ENCODE measurements around the gene GNGT2.
A peak's percentile ranks its signal among the peaks of the same experiment; 100 is the strongest.

Gene GNGT2

GRCh38 chr17:49229076-49229804 is 18.9 kb upstream of the GNGT2 start:
- no peak for DNase-seq

GRCh38 chr17:49227436-49228261 is 17.3 kb upstream of the GNGT2 start:
- DNase-seq, result peak; percentile 6

DNA sequence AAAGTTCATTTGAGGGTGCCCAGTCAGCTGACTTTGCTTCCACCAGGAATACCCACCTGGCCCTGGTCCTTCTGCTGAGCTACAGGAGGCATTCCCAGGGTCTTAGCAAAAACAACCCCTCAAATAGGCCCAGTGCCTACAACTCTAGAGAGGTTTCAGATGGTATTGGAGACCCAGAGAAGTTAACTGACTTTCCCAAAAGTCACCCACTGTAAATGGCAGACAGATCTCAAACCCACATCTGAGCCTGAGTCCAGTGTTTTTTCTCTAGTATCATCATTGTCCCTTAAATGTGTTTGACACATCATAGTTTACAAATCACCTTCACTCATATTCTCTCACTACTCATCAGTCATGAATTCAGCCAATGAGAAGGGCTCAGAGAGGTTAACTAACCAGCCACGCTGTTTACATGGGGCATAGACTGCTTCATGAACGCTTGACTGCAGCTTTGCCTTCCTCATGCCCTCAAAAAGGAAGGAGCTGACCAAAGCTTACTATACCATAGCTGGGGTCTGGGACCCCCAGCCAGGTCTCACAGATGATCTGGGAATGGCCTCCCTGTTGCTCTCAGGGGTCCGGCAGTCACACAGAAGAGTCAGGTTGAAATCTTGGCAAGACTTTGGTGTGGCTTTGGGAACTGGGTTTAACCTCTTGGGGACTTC is 16.5 kb upstream of the GNGT2 start:
- no peak for DNase-seq

DNA sequence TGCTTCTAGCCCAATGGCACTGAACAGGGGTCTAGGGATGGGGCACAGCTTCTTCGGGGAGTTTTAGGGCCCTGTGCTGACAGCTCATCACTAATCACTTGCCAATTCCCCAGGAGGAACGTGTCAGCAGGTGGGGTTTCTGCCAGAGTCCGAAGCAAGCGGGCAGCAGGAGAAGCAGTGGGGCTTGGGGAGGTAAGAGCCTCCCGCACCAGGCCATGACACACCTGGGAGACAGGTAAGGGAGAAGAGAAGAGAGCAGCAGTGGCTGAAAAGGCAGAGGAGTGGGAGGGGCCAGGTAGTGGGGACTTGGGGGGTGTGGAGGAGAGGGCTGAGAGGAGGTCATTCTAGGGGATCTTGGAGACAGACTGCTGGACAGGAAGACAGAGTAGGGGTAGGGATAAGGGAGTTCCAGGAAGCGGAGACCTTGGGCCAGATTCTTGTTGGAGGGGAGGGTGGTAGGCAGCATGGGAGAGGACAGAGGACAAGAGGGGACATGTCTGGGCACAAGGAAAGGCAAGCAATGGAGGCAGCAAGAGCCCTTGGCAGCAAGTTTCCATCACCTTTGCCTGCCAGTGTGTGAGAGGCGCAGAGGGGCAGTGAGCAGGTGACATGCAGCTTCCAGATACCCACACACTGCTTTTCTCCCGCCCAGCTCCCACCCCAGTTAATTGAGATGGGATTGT is 15.3 kb upstream of the GNGT2 start:
- DNase-seq, result no peak

DNA sequence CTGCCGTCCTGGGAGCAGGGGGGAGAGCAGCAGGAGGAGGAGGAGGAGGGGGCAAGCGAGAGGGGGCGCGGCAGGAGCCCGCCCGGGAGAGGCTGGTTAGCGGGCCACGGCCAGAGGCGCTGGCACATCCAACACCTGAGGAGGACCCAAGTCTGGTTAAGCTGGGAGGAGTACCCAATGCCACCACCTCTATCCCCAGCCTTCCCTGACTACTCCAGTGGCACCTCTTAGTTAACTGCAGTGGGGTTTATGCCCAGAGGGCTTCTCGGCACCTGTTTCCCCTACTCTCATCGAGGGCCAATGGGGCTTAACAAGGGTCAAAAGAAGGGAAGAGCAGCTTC is 14.6 kb upstream of the GNGT2 start:
- DNase-seq, result no peak

DNA sequence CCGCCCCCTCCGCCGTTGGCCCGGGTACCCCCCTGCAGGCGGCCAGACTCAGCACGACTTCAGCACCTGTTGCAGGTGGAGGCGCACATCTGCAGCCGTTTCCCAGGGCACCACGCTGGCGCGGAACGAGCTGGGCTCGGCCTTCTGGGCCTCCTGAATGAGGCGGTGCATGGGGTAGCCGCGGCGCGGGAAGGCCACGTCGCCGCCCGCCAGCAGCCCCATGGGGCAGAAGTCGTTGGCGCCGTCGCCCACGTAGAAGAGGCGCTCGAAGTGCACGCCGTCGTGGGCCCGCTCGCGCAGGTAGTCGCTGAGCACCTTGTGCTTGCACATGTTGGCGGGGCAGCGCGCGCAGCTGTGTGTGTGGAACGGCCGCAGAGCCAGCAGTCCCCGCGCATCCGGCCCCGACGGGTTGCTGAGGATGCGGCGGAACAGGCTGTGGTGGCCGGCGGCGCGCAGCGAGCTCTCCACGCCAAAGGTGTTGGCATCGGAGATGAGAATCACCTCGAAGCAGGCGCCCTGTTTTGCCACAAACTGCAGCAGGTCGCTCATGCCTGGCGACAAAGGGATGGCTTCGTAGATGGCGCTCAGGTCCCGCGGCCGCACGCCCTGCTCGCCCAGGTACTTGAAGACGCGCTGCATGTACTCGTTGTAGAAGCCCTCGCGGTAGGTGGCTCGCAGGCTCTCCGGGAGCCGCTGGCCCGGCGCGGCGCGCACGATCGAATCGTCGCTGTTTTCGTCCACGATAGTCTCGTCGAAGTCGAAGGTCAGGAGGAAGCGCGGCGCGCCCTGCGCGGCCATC is 14.0 kb upstream of the GNGT2 start:
- no peak for DNase-seq

DNA sequence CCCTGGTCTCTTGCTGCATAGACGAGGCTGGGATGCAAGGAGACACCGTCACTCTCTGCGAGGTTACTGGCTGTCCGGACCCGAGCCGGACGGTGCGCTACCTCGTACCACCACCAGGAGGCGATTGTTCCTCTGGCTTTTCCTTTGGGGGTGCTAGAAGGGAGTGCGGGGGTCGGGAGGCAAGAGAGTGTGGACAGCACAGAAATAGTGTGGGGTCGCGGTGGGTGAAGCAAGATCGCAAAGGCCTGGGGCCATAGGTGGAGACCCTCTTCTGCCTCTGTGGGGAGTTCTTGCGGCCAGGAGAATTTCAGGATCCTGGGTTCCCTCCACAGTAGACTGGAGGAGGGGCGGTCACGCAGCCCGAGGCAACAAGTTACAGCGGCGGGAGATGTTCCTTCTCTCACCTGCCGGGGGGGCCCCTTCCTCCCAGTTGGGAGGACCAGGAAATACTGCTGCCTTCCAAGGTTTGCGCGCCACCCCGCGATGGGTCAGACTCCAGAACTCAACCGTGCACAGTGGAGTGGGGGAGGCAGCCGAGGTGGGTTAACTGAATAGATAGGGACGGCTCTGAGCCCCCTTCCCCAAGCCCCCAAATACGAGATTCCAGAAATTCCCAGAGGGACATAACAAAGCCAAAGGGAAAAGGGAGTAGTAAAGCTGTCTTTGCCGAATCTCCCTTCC is 13.3 kb upstream of the GNGT2 start:
- DNase-seq, result no peak

GRCh38 chr17:49223168-49223516 is 12.8 kb upstream of the GNGT2 start:
- DNase-seq, result no peak

DNA sequence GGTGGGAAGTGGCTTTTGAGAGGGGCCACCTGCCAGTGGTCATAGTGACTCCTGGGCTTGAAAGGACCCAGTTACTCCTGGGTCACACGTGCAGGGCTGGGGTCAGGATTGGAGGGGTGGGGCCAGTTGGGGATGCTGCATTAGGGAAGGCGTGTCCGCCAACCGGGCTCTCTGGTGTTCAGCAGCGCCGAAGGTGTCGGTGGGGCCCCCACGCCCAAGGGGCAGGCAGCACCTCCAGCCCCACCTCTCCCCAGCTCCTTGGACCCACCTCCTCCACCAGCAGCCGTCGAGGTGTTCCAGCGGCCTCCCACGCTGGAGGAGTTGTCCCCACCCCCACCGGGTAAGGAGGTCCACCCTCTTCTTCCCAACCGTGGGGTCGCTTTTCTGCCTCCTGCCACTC is 9.6 kb upstream of the GNGT2 start:
- DNase-seq, result no peak

DNA sequence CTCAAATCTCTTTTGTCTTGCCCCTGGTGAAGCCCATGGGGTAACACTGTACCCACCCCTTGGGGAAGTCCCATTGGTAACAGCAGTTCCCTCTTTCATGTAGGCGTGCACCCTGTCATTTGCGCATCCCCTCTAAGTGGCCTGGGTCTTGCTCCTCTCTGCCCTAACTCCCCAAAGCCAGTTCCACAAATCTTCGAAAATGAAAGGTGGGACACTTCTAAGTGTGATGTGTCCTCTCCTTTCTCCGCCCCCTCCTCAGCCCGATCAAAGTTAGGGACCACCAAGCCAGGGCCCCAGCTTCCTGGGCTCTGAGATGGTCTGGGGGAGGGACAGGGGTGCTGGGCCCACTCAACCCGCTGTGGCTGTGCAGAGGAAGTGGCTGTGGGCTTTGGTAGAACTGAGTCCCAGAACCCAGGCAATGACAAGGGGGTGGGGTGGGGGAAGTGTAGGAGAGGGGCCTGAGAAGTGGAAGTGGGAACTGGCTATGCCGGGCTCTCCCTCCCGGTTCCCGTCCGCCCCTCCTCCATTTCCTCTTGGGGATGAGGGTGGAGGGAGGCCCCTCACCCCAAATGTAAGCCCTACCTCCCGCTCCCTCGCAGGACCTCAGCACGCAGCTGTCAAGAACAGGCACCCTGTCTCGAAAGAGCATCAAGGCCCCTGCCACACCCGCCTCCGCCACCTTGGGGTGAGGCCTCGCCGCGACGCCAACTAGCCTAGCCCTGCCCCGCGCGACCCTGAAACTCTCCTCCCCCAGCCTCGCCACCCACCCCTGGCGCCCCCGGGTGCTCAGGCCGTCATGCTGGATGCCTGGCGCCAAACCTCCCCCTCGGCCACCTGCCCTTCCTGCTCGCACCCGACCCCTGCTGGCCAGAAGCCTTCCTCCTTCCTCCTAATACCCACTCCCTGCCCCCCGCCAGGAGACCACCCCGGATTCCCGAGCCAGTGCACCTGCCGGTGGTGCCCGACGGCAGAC is 8.9 kb upstream of the GNGT2 start:
- DNase-seq, result no peak

- DNase-seq, result no peak
These were observed 7.5 kb upstream of the GNGT2 start for GRCh38 chr17:49217651-49218413.

DNA sequence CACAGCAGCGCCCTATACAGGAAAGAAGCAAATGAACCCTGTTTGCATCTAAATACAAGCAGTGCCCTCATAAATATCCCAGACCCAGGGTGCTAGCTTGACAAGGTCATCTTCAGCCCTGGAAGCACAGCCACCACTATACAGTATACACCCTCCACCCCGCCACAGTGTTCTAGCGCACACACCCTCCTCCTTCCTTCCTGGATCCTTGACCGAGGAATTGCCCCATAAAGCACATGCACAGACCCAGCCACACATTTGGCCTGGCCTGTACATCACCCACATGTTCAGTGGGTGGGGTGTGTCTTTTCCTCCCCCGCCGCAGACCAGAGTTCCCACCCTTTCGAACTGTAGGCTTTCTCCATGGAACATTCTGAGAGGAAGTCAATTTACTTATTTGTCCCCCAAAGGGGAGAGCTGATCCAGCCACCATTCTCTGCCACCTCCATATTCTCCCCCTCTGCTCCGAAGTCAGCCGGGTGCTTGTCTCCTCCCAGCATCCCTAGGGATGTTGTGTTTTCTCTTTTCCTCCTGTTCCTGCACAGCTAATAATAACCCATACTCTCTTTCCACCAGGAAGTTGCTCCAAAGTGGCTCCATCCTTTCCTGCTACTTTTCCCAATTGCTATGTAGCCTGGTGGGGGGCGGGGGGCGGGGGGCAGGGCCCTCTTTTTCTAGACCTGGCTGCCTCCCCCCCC is 6.7 kb upstream of the GNGT2 start:
- no peak for DNase-seq

- DNase-seq, result no peak
These were observed 6.1 kb upstream of the GNGT2 start for GRCh38 chr17:49216482-49216881.

- no peak for DNase-seq
These were observed 4.4 kb upstream of the GNGT2 start for GRCh38 chr17:49214676-49215360.

GRCh38 chr17:49213847-49214246 is 3.5 kb upstream of the GNGT2 start:
- no peak for DNase-seq

GRCh38 chr17:49213399-49213798 is 3.0 kb upstream of the GNGT2 start:
- no peak for DNase-seq

- DNase-seq, result no peak
These were observed 1.3 kb downstream of the GNGT2 start for GRCh38 chr17:49209061-49209571.

GRCh38 chr17:49204516-49204915 is 5.9 kb downstream of the GNGT2 start:
- DNase-seq, result no peak

GRCh38 chr17:49203796-49204195 is 6.6 kb downstream of the GNGT2 start:
- no peak for DNase-seq

Data from SHP77 treated with DMSO at 0.1 percent for 48 hours (cell line).